HG02884 (cell line): Measurements from ENCODE around the gene OGFR.

Source experiments
- ATAC-seq: cut with Tn5 transposase; IDR thresholded peaks from one replicate; pipeline ENCODE4 v1.9.1; 2021; ENCODE audit warnings: mild to moderate bottlenecking, moderate library complexity; ENCODE audit not compliant: unreplicated experiment

OGFR gene

DNA sequence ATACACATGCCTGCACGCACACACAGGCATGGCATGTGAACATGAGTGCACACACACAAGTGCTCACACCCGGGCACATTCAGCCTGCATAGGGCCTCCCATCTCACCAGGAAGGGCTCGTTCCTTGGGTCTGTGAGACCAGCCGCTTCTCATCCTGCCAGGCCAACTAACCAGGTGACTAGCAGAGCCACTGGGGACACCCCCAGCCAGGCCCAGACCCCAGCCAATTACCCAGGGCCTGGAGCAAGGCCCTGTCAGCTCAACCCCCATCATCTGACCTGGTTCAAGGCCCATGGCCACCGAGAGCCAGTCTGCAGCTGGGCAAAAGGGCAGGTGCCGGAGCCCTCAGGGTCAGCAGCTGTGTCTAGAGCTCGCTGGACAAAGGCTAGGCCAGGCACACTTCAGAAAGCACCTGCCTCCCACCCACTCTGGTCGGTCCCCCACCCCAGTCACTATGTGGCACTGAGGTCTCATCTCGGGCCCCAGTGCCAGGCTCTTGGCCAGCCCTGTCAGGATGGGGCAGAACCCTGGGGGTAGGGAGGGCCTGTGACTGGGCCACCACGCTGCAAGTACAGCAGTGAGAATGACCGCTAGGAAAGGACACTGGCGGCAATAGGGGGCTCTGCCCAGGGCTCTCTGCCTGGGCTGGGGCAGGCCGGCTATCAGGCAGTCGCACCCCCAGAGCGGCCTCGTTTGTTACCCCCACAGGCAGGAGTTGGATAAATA, 35.1 kb upstream of the OGFR start:
- ATAC-seq, result no peak

GRCh38 chr20:62770111-62770910, 34.3 kb upstream of the OGFR start:
- no peak for ATAC-seq

DNA sequence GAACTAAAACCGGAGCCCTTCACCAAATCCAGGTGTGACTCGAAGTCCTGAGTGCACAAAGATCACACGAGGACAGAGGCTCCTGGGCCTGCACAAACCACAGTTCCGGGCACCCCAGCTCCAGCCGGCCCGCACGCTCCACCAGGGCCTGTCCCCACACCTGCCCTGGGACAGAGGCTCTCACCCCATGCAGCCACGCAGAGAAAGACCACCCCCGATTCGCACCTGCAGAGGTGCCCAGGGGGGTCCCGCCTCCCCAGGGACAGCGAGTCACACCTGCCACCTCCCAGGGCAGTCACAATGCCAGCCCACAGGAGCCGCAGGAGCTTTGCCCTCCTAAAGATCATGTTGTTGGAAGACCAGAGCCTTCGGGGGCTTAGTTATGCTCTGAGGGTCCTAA, 33.7 kb upstream of the OGFR start:
- no peak for ATAC-seq

DNA sequence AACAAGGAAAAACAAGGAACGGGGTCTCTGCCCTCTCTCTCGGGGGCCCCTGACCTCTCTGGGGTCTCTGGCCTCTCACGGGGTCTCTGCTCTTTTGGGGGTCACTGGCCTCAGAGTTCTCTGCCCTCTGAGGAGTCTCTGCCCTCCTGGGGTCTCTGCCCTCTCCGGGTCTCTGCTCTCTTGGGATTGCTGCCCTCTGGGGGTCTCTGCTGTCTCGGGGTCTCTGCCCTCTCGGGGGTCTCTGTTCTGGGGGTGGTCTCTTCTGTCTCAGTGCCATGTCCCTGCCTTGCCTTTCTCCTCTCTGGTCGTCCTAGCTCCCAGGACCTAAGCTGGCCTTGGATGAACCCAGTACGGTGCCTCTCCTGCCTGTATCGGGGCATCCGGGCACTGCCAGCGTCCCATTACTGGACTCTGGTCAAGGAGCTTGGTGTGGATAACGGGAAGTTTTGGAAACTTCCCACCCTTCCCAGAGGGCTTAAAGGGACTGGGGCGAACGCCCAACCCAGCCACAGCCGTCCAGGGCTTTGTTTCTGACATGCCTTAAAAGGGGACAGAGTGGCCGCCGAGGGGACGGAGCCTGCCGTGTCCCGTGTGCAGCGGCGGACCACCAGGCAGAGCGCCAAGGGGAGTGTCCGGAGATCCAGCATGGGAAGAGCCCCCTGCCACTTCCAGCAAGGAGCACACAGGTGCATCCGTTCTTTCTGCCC, 33.1 kb upstream of the OGFR start:
- ATAC-seq, result no peak

DNA sequence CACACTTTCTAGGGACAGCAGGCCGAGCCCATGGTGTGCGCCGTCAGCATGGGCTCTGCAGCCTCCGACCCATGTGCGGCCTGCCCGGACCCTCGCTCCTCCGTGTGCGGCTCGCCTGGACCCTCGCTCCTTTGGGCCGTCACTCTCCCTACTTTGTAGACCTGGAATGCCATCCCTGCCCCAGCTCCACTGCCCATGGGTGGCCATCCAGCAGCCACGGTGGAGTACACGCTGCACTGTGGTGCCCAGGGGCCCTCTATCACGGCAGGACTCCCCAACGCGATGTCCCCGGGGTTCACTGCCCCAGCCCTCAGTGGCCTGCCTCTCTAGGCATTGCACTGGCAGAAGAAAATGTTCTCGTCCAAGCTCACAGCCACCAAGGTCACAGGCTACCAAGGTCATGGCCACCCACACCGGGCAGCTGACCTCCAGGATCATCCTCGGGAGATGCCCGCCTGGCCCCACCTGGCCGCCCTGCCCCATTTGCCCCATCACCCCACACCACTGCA, 32.5 kb upstream of the OGFR start:
- no peak for ATAC-seq

GRCh38 chr20:62772619-62772989, 32.0 kb upstream of the OGFR start:
- ATAC-seq, result no peak

DNA sequence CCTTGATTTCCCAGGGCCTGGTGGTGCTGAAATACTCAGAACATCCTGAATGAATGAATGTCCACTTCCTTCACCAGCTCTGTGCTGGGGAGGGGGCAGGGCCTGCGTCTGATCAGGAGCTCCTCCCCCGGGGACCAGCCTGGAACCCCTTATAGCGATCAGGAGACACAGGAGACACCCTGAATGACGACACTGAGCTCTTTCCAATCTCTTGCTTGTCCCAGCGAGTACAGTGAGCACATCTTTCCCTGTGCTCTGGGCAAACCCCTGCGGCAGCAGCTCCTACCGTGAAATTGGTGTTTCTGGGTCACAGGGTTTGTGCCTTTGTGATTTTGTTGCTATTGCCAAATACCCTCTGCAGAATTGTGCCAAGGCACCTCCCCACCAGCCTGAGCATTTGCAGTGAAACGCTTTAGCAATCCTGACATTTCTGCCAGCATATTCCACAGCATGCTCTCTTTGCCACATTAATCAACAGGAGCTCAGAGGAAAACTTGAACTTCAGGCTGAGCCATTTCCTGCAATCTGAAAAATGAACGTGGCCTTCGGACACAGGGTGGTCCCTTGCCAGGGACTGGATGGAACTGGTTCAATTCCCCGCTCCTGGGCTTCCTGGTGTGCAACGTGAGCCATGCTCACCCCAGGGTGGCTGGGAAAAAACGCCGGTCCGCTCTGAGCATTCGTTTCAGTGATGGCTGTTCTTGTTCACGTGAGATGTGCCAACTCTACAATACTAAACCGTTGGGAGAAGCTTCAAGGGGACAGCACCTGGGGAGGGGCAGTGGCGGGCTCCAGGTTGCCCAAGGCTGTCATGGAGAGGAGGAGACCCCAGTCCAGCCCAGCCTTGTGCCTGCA, 31.4 kb upstream of the OGFR start:
- no peak for ATAC-seq

DNA sequence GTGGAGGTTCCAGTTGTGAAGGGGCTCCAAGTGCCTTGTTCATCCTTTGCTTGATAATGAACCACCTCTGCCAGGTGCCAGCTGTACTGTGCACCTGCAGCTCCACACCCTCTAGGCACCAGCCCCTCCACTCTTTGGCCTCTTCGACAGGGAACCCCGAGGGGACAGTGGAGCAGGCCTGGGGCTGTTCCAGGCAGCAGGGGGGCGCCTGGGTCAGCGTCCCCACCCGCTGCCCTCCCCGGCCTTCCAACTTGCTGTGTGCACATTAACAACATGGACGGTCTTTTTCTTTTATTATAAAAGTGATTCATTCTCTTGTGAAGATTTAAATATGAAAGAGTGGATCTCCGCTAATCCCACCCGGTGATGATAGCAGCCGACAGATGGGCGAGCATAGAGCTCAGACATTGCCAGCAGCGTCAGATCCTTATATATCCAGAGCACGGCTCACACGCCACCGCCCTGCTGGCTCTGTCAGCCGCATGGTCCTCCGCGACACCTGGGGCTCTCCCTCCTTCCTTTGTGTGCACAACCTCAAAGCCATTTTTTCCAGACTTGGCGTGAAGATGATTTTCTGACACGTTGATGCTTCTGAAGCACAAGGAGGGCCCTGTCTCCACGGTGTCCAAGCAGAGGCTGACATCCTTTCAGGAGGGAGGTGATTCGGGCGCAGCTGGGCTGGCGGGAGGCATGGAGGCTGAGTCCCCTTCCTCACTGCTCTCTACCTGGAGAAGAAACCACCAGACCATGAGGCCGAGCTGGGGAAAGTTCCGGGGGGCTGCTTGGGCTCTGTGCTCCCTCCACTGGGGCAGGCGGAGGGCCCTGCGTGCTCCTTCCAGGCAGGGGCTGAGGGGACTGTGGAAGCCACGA, 30.6 kb upstream of the OGFR start:
- ATAC-seq, result no peak

GRCh38 chr20:62774762-62775161, 29.9 kb upstream of the OGFR start:
- ATAC-seq, result no peak

DNA sequence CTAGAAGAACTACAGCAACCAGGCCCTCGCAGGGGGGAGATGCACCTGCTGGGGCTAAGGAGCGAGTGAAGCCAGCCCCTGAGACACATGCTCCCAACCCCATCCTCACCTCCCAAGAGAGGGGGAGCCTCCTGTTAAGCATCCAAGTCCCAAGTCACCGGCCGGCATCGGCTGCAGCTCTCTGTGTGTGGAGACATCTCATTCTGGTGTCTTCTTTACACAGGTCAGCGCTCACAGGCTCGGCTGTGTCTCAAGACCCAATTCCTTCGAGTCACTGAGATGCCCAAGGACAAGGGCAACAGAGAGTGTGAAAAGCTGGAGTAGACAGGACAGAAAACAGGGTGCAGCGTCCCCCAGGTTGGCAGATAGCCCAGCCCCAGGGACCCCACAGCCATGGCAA, 29.4 kb upstream of the OGFR start:
- no peak for ATAC-seq

GRCh38 chr20:62776035-62776691, 28.5 kb upstream of the OGFR start:
- no peak for ATAC-seq

DNA sequence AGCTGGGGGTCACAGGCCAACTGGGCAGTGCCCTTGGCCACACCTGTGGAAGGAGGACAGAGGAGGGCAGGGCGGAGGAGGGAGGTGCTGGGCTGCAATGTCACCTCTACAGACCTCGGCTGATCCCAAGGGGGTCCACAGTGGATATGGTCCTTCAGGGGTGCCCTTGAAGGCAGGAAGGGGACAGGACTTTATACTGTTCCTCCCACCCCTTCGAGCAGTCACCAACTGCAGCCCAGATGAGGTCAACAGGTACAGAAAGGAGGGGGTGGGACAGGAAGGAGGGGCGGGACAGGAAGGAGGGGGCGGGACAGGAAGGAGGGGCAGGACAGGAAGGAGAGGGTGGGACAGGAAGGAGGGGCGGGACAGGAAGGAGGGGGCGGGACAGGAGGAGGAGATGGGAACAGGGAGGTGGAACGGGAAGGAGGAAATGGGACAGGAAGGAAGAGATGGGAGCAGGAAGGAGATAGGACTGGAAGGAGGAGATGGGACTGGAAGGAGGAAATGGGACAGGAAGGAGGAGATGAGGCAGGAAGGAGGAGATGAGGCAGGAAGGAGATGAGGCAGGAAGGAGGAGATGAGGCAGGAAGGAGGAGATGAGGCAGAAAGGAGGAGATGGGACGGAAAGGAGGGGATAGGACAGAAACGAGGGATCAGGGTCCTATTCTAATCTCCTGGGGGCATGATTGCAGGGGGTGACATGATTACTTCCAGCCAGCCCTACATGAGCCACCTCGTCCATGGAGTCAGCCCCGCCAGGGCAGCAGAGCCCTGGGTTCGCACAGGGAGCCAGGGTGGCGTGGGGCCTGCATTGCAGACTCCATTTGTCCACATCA, 27.7 kb upstream of the OGFR start:
- no peak for ATAC-seq

- ATAC-seq, result no peak
Measured at GRCh38 chr20:62777528-62777830, 27.2 kb upstream of the OGFR start.

- ATAC-seq, result no peak
Measured at GRCh38 chr20:62778058-62778457, 26.6 kb upstream of the OGFR start.

DNA sequence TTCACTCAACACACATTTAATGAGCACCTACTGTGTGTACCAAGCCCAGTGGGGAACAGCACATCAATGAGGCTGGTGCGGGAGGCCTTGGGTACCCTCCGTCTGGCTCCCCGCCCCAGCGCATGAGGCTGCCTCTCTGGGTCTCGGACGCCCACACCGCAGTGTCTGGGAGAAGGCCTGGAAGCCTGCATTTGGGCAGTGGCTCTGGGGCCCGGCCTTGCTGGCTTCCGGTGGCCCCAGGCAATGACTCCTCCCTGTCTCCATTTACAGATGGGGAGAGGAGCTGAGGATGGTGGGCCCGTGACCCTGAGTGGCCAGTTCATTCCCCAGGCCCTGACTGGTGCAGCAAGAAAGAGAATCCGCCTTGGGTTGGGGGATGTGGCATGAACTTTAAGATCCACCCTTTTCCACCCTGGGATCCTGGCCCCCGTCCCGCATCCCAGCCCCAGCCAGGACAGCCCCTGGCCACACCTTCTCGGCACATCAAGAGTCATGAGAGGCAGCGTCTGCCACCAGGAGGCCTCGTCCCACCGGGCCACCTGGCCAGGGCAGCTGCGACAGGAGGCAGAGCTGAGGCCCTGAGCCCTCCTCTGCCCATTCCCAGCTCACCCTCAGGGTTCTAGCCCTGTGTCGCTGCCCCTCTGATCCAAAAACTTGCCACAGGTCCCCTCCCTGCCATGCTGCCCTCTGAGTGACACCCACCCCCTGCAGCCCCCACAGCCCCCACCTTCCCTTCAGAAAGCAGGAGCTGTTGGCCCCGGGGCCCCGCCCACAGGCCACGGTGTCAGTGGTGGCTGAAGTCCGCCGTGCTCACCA, 25.8 kb upstream of the OGFR start:
- ATAC-seq, result no peak

DNA sequence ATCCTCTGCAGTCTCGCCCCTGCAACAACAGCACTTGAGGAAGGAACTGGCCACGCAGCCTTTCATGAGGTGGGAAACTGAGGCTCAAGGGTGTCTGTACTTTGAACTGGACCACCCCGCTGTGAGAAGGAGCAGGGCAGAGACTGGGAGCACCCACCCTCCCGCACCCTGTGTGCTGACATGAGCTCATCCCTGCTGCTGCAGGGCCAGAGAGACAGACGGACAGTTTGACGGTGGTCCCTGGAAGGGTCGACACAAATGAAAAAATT, 25.3 kb upstream of the OGFR start:
- no peak for ATAC-seq

GRCh38 chr20:62780204-62780603, 24.4 kb upstream of the OGFR start:
- no peak for ATAC-seq

GRCh38 chr20:62780696-62781095, 23.9 kb upstream of the OGFR start:
- ATAC-seq, result no peak
